Activated naive CD8-positive, alpha-beta T cell treated with anti-CD3 and anti-CD28 coated beads for 36 hours (primary cell): Measurements from ENCODE around the gene ACTL10. TPM values are rescaled to one million over a fixed set of nuclear protein-coding genes. Genes with fewer than 3 reads are reported as not detected.
"Not testable (repeated sequence)": the region's sequence is repeated elsewhere in the genome, so short reads cannot be mapped to it uniquely, and the experiment has no call there.

Experiments used
- DNase-seq: peaks from one replicate; pipeline ENCODE4 v3.0.0; 2021
- H3K27ac Mint-ChIP-seq: one replicate; pipeline ENCODE4 v1.8.0; 2022; ENCODE audit warnings: mild to moderate bottlenecking, moderate library complexity, mixed read lengths
- H3K27me3 Mint-ChIP-seq: one replicate; pipeline ENCODE4 v1.8.0; 2022; ENCODE audit warnings: mild to moderate bottlenecking, mixed read lengths
- H3K36me3 Mint-ChIP-seq: one replicate; pipeline ENCODE4 v1.8.0; 2021; ENCODE audit warnings: mild to moderate bottlenecking, mixed read lengths
- H3K4me1 Mint-ChIP-seq: one replicate; pipeline ENCODE4 v1.8.0; 2021; ENCODE audit warnings: mixed read lengths
- H3K4me3 Mint-ChIP-seq: one replicate; pipeline ENCODE4 v1.8.0; 2022; ENCODE audit warnings: mild to moderate bottlenecking, moderate library complexity, mixed read lengths
- H3K9me3 Mint-ChIP-seq: one replicate; pipeline ENCODE4 v1.8.0; 2022; ENCODE audit warnings: mixed read lengths
- total RNA-seq, 2 experiments: library from RNA; stranded (reverse); gene quantifications; one replicate each; pipeline ENCODE4 v1.2.3, GENCODE V29; 2021

Gene ACTL10
- total RNA-seq, 2 experiments from 2014 or later, result 4.1 TPM

- peak overlapping the region; percentile 56 for H3K27ac Mint-ChIP-seq
- no peaks in the 10 kb centered on the region for H3K9me3 Mint-ChIP-seq
- no peak overlapping the region for H3K4me3 Mint-ChIP-seq
- peaks cover 23% of the 10 kb centered on the region for H3K36me3 Mint-ChIP-seq
- peaks cover 56% of the 10 kb centered on the region for H3K4me1 Mint-ChIP-seq
- no peaks in the 10 kb centered on the region for H3K27me3 Mint-ChIP-seq
- DNase-seq, result no peak
Observed at GRCh38 chr20:33687370-33687915, 20.7 kb downstream of the ACTL10 start.

DNA sequence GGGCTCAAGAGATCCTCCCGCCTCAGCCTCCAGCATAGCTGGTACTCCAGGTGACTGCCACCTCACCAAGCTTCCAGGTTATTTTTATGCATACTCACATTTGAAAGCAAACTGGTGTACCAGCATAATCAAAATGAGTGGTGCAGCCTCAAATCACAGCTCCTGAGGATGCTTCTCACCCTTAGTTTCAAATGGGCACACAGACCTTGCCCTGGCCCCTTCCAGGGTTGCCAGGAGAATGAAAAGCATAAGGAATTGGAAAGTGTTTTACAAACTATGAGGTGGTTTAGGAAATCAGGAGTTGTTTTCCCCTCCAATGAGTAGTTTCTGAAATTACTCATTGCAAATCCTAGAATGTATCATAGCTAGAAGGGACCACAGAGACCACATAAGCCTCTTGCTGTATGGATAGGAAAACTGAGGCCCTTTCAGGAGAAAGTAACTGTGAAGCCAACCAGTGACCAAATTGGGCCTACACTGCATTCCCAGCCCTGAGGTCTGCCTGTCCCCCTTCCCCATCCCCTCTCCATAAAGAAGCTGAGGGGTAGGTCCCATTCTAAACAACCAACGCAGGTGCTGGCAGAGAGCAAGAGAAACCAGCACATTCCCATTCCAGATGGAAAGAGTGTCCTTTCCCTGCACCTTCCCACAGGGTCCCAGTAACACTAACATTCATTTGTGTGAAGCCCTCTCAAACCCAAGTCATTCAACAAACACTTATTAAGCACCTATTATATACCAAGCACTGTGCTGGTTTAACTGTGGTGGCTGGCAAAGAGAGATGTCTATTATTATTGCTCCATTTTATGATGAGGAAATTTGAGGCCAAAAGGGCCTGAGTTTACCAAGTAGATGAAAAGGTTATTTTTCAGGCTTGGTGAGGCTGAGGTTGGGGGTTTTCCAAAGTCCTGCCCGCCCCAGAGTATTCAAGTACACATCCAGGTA lies 21.5 kb downstream of the ACTL10 start:
- no peaks in the 10 kb centered on the region for H3K27me3 Mint-ChIP-seq
- H3K36me3 Mint-ChIP-seq, result peaks cover 17% of the 10 kb centered on the region
- no peak for DNase-seq
- H3K4me3 Mint-ChIP-seq, result no peak overlapping the region
- peak overlapping the region; percentile 46 for H3K27ac Mint-ChIP-seq
- H3K4me1 Mint-ChIP-seq, result peaks cover 54% of the 10 kb centered on the region
- no peaks in the 10 kb centered on the region for H3K9me3 Mint-ChIP-seq

DNA sequence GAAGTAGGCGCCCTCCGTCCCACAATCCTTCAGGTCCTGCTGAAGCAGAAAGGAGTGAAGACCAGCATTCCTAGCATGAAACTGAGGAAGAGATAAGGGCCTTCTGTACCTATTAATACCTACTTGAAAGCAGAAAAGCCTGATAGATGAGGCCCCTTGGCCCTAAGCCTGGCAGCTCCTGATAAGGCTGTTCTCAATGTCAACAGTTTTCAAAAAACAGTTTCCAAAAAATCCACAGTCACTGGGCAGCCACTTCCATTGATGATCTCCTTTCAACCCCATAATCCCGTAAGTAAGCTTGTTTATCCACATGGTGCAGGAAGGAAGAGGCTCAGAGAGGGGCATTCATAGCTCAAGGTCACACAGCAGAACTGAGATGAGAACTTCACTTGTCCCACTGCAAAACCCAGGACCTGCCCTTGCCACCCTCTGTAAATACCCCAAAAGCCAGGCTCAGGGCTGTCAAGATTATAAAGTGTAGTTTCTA lies 22.2 kb downstream of the ACTL10 start:
- DNase-seq, result no peak
- H3K4me1 Mint-ChIP-seq, result peaks cover 54% of the 10 kb centered on the region
- peak overlapping the region; percentile 46 for H3K27ac Mint-ChIP-seq
- no peak overlapping the region for H3K4me3 Mint-ChIP-seq
- no peaks in the 10 kb centered on the region for H3K27me3 Mint-ChIP-seq
- H3K36me3 Mint-ChIP-seq, result peaks cover 14% of the 10 kb centered on the region
- no peaks in the 10 kb centered on the region for H3K9me3 Mint-ChIP-seq

GRCh38 chr20:33689493-33689892 lies 22.8 kb downstream of the ACTL10 start:
- Mint-ChIP-seq H3K27me3 (no peaks in the 10 kb centered on the region), H3K4me1 (peaks cover 52% of the 10 kb centered on the region), H3K4me3 (no peak overlapping the region), H3K36me3 (peaks cover 9% of the 10 kb centered on the region), H3K9me3 (no peaks in the 10 kb centered on the region), H3K27ac (peak overlapping the region; percentile 84)
- DNase-seq, result no peak

DNA sequence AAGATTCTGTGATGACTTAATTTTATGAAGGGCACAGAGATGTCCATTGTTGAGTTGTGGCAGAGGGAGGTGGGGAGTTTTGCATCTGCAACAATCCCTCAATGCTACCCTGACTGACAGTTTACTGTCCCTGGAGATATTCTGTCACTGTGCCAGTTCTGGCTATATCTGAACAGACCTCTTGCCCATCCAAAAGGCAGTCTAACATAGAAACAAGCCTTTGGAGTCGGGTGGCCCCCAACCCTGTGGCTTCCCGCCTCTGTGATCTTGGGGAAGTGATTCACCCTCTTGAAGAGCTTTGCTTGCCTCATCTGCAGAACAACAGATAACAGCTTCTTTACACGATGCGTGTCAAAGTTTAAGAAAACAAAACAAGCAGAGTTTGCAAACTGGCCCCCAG lies 23.2 kb downstream of the ACTL10 start:
- Mint-ChIP-seq H3K27me3 (no peaks in the 10 kb centered on the region), H3K36me3 (peaks cover 5% of the 10 kb centered on the region), H3K27ac (peak overlapping the region; percentile 84), H3K4me3 (peak overlapping the region; percentile 63), H3K9me3 (no peaks in the 10 kb centered on the region), H3K4me1 (peaks cover 47% of the 10 kb centered on the region)
- peak; percentile 73 for DNase-seq

DNA sequence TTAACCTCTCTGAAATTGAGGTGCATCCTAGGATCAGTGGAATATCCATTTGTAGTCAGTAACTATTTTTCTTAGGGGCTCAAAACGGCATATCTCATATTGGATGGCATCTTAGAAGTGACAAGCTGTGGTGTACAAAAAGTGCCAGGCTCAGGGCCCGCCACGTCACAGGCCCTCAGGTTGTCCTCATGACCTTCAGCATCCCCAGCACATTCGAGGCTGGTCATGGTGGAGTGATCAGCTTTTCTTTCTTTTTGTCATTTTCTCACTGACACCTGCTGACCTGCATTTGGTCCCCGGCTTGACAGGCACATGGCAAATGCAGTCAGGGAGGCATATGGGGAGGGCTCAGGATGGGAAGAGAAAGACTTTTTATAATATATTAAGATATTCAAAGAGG lies 26.5 kb downstream of the ACTL10 start:
- no peaks in the 10 kb centered on the region for H3K27me3 Mint-ChIP-seq
- DNase-seq, result no peak
- H3K4me1 Mint-ChIP-seq, result peaks cover 29% of the 10 kb centered on the region
- H3K27ac Mint-ChIP-seq, result no peak overlapping the region
- H3K9me3 Mint-ChIP-seq, result peaks cover under 1% of the 10 kb centered on the region
- no peaks in the 10 kb centered on the region for H3K36me3 Mint-ChIP-seq
- no peak overlapping the region for H3K4me3 Mint-ChIP-seq

DNA sequence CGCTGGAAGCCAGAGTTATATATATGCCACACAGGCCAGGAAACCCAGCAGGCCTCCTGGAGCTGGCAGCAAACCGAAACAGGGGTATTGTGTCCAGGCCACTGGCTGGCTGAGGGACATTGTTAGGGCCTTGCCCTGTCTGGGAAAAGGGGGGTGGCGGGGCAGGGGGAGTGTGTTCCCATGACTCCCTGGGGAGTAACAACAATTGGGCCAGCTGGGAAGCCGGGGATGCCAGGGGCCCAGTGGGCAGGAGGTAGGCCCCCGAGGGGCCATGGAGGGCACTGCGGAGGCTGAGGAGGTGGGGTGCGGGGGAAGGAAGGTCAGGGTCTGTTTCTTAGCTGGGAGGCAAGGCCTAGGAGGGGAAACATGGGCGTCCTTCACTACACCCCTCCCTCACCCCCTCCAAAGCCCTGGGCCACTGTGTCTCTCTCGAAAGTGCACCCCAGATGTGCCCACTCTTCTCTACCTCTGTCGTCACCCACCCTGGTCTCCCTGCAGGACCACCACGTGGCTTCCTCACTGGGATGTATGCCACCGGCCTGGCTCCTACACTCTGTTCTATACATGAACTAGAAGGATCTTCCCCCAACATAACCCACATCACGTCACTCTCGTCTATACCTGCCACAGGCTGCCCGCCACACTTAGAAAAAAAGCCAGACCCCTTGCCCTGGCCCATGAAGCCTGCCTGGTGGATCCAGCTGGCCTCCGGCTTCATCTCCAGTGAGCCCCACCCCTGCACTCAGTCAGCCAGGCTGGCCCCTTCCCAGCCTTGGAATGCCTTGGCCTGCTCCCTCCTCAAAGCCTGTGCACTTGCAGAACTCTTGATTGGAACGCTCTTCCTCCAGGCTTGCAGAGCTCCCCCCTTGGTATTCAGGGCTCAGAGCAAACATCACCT lies 27.2 kb downstream of the ACTL10 start:
- Mint-ChIP-seq H3K27ac (no peak overlapping the region), H3K9me3 (peaks cover 2% of the 10 kb centered on the region)
- no peak for DNase-seq

DNA sequence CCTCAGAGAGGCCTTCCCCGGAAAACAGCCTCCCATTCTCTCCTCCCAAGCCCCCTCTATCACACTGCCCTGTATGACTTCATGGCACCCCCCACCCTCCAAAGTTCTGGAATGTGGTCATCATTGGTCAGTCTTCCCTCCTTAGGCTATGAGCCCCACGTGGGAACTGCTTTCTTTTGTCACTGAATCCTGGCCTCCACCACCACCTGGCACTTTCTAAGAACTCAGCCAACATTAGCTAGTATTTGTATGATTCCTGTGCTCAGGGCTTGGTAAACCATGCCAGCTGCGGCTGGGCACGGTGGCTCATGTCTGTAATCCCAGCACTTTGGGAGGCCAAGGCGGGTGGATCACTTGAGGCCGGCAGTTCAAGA lies 27.9 kb downstream of the ACTL10 start:
- peaks cover 15% of the 10 kb centered on the region for H3K4me1 Mint-ChIP-seq
- H3K36me3 Mint-ChIP-seq, result peaks cover 2% of the 10 kb centered on the region
- no peak for DNase-seq
- no peak overlapping the region for H3K4me3 Mint-ChIP-seq
- H3K27ac Mint-ChIP-seq, result no peak overlapping the region
- H3K9me3 Mint-ChIP-seq, result peaks cover 2% of the 10 kb centered on the region
- no peaks in the 10 kb centered on the region for H3K27me3 Mint-ChIP-seq

More for the DNA sequence above, 27.2 kb downstream of the ACTL10 start:
- H3K27me3 Mint-ChIP-seq, result no peaks in the 10 kb centered on the region
- H3K4me3 Mint-ChIP-seq, result no peak overlapping the region
- peaks cover 22% of the 10 kb centered on the region for H3K4me1 Mint-ChIP-seq
- peaks cover 2% of the 10 kb centered on the region for H3K36me3 Mint-ChIP-seq

DNA sequence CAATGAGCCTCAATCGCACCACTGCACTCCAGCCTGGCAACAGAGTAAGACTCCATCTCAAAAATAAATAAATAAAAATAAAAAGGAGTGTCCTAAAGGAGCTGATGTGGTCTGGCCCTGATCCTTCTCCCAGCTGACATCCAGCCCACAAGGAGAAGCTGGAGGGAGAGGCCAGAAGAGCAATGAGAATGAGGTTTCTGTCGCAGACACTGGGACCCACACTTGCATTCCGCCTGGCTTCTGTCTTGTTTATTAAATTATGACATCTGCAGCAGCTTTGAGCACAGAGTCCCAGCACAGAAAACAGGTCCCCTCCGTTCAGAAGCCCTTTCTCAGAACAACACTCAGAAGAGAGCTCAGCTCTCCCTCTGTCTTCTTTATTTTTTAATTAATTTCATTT lies 29.7 kb downstream of the ACTL10 start:
- H3K27me3 Mint-ChIP-seq, result no peaks in the 10 kb centered on the region
- no peak for DNase-seq
- peaks cover 2% of the 10 kb centered on the region for H3K9me3 Mint-ChIP-seq
- peaks cover 4% of the 10 kb centered on the region for H3K36me3 Mint-ChIP-seq
- peaks cover 2% of the 10 kb centered on the region for H3K4me1 Mint-ChIP-seq
- H3K4me3 Mint-ChIP-seq, result no peak overlapping the region
- H3K27ac Mint-ChIP-seq, result no peak overlapping the region

GRCh38 chr20:33697129-33697528 lies 30.4 kb downstream of the ACTL10 start:
- H3K4me1 Mint-ChIP-seq, result peaks cover under 1% of the 10 kb centered on the region
- peaks cover 4% of the 10 kb centered on the region for H3K36me3 Mint-ChIP-seq
- no peaks in the 10 kb centered on the region for H3K27me3 Mint-ChIP-seq
- no peak overlapping the region for H3K4me3 Mint-ChIP-seq
- DNase-seq, result no peak
- H3K9me3 Mint-ChIP-seq, result peaks cover 2% of the 10 kb centered on the region
- no peak overlapping the region for H3K27ac Mint-ChIP-seq

DNA sequence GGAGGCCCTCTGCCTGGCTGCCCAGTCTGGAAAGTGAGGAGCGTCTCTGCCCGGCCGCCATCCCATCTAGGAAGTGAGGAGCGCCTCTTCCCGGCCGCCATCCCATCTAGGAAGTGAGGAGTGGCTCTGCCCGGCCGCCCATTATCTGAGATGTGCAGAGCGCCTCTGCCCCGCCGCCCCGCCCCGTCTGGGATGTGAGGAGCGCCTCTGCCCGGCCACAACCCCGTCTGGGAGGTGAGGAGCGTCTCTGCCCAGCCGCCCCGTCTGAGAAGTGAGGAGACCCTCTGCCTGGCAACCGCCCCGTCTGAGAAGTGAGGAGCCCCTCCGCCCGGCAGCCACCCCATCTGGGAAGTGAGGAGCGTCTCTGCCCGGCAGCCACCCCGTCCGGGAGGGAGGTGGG lies 32.2 kb downstream of the ACTL10 start:
- H3K4me1 Mint-ChIP-seq, H3K27me3 Mint-ChIP-seq, H3K36me3 Mint-ChIP-seq, H3K4me3 Mint-ChIP-seq, H3K9me3 Mint-ChIP-seq, DNase-seq, H3K27ac Mint-ChIP-seq: not testable (repeated sequence)

- not testable (repeated sequence) for H3K4me3 Mint-ChIP-seq, H3K9me3 Mint-ChIP-seq, DNase-seq, H3K27ac Mint-ChIP-seq, H3K27me3 Mint-ChIP-seq, H3K4me1 Mint-ChIP-seq, H3K36me3 Mint-ChIP-seq
Observed at GRCh38 chr20:33700696-33701441, 34.1 kb downstream of the ACTL10 start.

DNA sequence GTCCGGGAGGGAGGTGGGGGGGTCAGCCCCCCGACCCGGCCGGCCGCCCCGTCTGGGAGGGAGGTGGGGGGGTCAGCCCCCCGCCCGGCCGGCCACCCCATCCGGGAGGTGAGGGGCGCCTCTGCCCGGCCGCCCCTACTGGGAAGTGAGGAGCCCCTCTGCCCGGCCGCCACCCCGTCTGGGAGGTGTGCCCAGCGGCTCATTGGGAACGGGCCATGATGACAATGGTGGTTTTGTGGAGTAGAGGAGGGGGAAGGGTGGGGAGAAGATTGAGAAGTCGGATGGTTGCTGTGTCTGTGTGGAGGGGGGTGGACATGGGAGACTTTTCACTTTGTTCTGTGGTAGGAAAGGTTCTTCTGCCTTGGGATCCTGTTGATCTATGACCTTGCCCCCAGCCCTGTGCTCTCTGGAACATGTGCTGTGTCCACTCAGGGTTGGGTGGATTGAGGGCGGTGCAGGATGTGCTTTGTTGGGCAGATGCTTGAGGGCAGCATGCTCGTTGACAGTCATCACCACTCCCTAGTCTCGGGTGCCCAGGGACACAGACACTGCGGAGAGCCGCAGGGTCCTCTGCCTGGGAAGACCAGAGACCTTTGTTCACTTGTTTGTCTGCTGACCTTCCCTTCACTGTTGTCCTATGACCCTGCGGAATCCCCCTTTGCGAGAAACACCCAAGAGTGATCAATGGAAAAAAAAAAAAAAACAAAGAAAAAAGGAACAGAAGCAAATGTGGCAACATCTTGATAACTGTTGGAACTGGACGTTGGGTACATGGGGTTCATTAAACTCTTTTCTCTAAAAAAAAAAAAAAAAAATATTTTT lies 35.1 kb downstream of the ACTL10 start:
- H3K27me3 Mint-ChIP-seq, result no peaks in the 10 kb centered on the region
- H3K4me3 Mint-ChIP-seq, result no peak overlapping the region
- no peak for DNase-seq
- peaks cover 4% of the 10 kb centered on the region for H3K36me3 Mint-ChIP-seq
- H3K9me3 Mint-ChIP-seq, result peaks cover 2% of the 10 kb centered on the region
- no peaks in the 10 kb centered on the region for H3K4me1 Mint-ChIP-seq
- no peak overlapping the region for H3K27ac Mint-ChIP-seq

DNA sequence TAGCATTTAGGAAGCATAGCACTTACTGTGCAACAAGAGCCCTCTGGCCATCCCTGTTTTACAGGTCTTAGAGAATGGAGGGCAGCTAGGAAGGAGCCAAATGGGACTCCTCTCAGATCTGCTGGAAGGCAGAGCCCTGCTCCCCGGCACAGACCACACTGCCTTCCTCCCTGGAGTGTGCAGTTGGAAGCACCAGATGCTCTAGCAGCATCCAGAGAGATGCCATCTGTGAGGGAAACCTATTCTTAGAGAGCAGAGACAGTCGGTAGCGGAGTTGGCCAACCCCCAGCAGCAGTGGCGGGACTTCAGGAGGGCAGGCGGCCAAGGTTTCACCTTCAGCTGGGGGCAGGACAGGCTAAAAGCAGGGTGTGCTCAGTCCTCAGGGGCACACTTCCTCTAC lies 36.1 kb downstream of the ACTL10 start:
- H3K9me3 Mint-ChIP-seq, result peaks cover 2% of the 10 kb centered on the region

More for the DNA sequence above, 36.1 kb downstream of the ACTL10 start:
- no peaks in the 10 kb centered on the region for H3K4me1 Mint-ChIP-seq
- peaks cover 4% of the 10 kb centered on the region for H3K36me3 Mint-ChIP-seq
- no peaks in the 10 kb centered on the region for H3K27me3 Mint-ChIP-seq
- H3K27ac Mint-ChIP-seq, result no peak overlapping the region
- H3K4me3 Mint-ChIP-seq, result no peak overlapping the region
- no peak for DNase-seq
